Activated CD8-positive, alpha-beta T cell treated with anti-CD3 and anti-CD28 coated beads for 36 hours (primary cell): ENCODE measurements around the gene GLDC. TPM values are rescaled to one million over a fixed set of nuclear protein-coding genes. Genes with fewer than 3 reads are reported as not detected.

ENCODE experiments used
- ATAC-seq: fragments of 200-7000 bp; cut with Tn5 transposase; one replicate; pipeline ENCODE4 v1.10.0; 2021; ENCODE audit warnings: mild to moderate bottlenecking, moderate library complexity
- CTCF ChIA-PET: fragments of 350-600 bp; sonication (Branson Sonifier 250); formaldehyde crosslinking; loops from one replicate; lab custom pipeline; 2021; ENCODE audit warnings: antibody characterized with exemption; lab: Charles Lee
- POLR2A ChIA-PET: fragments of 350-600 bp; sonication (Branson Sonifier 250); formaldehyde crosslinking; loops from one replicate; lab custom pipeline; 2021; ENCODE audit warnings: antibody characterized with exemption; lab: Charles Lee
- DNase-seq: peaks from one replicate; pipeline ENCODE4 v3.0.0-alpha.2; 2020
- H3K27ac Mint-ChIP-seq: one replicate; pipeline ENCODE4 v1.8.0; 2021; ENCODE audit warnings: mild to moderate bottlenecking, mixed read lengths
- H3K27me3 Mint-ChIP-seq: one replicate; pipeline ENCODE4 v1.8.0; 2021; ENCODE audit warnings: mixed read lengths
- H3K36me3 Mint-ChIP-seq: one replicate; pipeline ENCODE4 v1.8.0; 2021; ENCODE audit warnings: low read depth, mixed read lengths
- H3K4me1 Mint-ChIP-seq: one replicate; pipeline ENCODE4 v1.8.0; 2021; ENCODE audit warnings: low read depth, mixed read lengths
- H3K4me3 Mint-ChIP-seq: one replicate; pipeline ENCODE4 v1.8.0; 2021; ENCODE audit warnings: mild to moderate bottlenecking, moderate library complexity, mixed read lengths
- H3K9me3 Mint-ChIP-seq: one replicate; pipeline ENCODE4 v1.8.0; 2021; ENCODE audit warnings: mixed read lengths
- CTCF ChIP-seq: fragments of 200-600 bp; IDR thresholded peaks from one replicate; pipeline ENCODE4 v1.8.0; 2022; ENCODE audit warnings: antibody characterized with exemption, mild to moderate bottlenecking
- intact Hi-C: fragments of 100-400 bp; cut with micrococcal nuclease; formaldehyde crosslinking; loops from one replicate; pipeline ENCODE4 v1.10.0; 2022
- total RNA-seq, 2 experiments: library from RNA; stranded (reverse); gene quantifications; one replicate each; pipeline ENCODE4 v1.2.3, GENCODE V29; 2021

Gene GLDC
- total RNA-seq, 2 experiments from 2014 or later: 0.63 to 1.3 TPM

GRCh38 chr9:6576987-6577386, 68.5 kb downstream of the GLDC start:
- Mint-ChIP-seq H3K27me3 (peaks cover 5% of the 10 kb centered on the region), H3K4me1 (no peaks in the 10 kb centered on the region), H3K9me3 (no peaks in the 10 kb centered on the region), H3K36me3 (no peaks in the 10 kb centered on the region), H3K27ac (no peak overlapping the region), H3K4me3 (no peak overlapping the region)
- intact Hi-C loops: no loop called here
- ATAC-seq (no peak), DNase-seq (no peak)
- POLR2A ChIA-PET: interaction anchor here (0.6 kb wide), 1 partner anchor 216 kb away, joined by 3 read pairs; no protein-coding TSS in a partner anchor
- no peak for TF ChIP-seq CTCF
- CTCF ChIA-PET: interaction anchor here (1.4 to 1.9 kb wide), 2 partner anchors 9 kb away, joined by 4 to 6 read pairs; no protein-coding TSS in a partner anchor

- H3K27ac Mint-ChIP-seq: no peak overlapping the region
- ChIA-PET CTCF (interaction anchor here (0.8 to 11.7 kb wide), 4 partner anchors 8 to 220 kb away, joined by 3 to 152 read pairs (median 8); no protein-coding TSS in a partner anchor), POLR2A (no interaction called here)
- H3K9me3 Mint-ChIP-seq: no peaks in the 10 kb centered on the region
- TF ChIP-seq CTCF: no peak
- ATAC-seq: no peak
- H3K4me3 Mint-ChIP-seq: no peak overlapping the region
- no peaks in the 10 kb centered on the region for H3K4me1 Mint-ChIP-seq
- no peak for DNase-seq
- intact Hi-C loops: no loop called here
- H3K27me3 Mint-ChIP-seq: peaks cover 7% of the 10 kb centered on the region
- no peaks in the 10 kb centered on the region for H3K36me3 Mint-ChIP-seq
Measured at GRCh38 chr9:6575324-6576034, 70.0 kb downstream of the GLDC start.

GRCh38 chr9:6567140-6567591, 78.4 kb downstream of the GLDC start:
- peak overlapping the region; percentile 9 for H3K27ac Mint-ChIP-seq
- H3K4me1 Mint-ChIP-seq: peaks cover 3% of the 10 kb centered on the region
- intact Hi-C loops: loop anchor here (10.0 kb wide), 2 partner anchors 62 to 512 kb away; no protein-coding TSS in a partner anchor
- peak; percentile 50 for ATAC-seq
- H3K4me3 Mint-ChIP-seq: no peak overlapping the region
- CTCF ChIA-PET: interaction anchor here (1.1 to 11.7 kb wide), 7 partner anchors 9 to 512 kb away, joined by 3 to 152 read pairs (median 4); no protein-coding TSS in a partner anchor
- DNase-seq: peak; percentile 16
- POLR2A ChIA-PET: no interaction called here
- H3K9me3 Mint-ChIP-seq: no peaks in the 10 kb centered on the region
- TF ChIP-seq CTCF: no peak
- peaks cover 3% of the 10 kb centered on the region for H3K27me3 Mint-ChIP-seq
- H3K36me3 Mint-ChIP-seq: no peaks in the 10 kb centered on the region

GRCh38 chr9:6566409-6567139, 79.0 kb downstream of the GLDC start:
- POLR2A ChIA-PET: no interaction called here
- intact Hi-C loops: loop anchor here (10.0 kb wide), 2 partner anchors 62 to 512 kb away; no protein-coding TSS in a partner anchor
- ATAC-seq: peak; percentile 74

More at GRCh38 chr9:6566409-6567139, 79.0 kb downstream of the GLDC start:
- Mint-ChIP-seq H3K9me3 (no peaks in the 10 kb centered on the region), H3K36me3 (no peaks in the 10 kb centered on the region), H3K4me3 (no peak overlapping the region), H3K27ac (peak overlapping the region; percentile 30), H3K4me1 (peaks cover 3% of the 10 kb centered on the region), H3K27me3 (peaks cover 2% of the 10 kb centered on the region)
- no peak for TF ChIP-seq CTCF
- DNase-seq: peak; percentile 42
- CTCF ChIA-PET: interaction anchor here (1.1 to 11.7 kb wide), 5 partner anchors 9 to 512 kb away, joined by 3 to 152 read pairs (median 6); no protein-coding TSS in a partner anchor
